GM21717 (cell line): ENCODE measurements around the gene ZXDC.

Source experiments
- ATAC-seq: cut with Tn5 transposase; IDR thresholded peaks from one replicate; pipeline ENCODE4 v1.9.1; 2021; ENCODE audit warnings: mild to moderate bottlenecking, moderate library complexity; ENCODE audit not compliant: unreplicated experiment

Gene ZXDC

GRCh38 chr3:126419886-126420786 lies 55.6 kb downstream of the ZXDC start:
- ATAC-seq = no peak

GRCh38 chr3:126419151-126419703 lies 56.5 kb downstream of the ZXDC start:
- ATAC-seq = no peak

GRCh38 chr3:126418661-126419131 lies 57.0 kb downstream of the ZXDC start:
- no peak for ATAC-seq

DNA sequence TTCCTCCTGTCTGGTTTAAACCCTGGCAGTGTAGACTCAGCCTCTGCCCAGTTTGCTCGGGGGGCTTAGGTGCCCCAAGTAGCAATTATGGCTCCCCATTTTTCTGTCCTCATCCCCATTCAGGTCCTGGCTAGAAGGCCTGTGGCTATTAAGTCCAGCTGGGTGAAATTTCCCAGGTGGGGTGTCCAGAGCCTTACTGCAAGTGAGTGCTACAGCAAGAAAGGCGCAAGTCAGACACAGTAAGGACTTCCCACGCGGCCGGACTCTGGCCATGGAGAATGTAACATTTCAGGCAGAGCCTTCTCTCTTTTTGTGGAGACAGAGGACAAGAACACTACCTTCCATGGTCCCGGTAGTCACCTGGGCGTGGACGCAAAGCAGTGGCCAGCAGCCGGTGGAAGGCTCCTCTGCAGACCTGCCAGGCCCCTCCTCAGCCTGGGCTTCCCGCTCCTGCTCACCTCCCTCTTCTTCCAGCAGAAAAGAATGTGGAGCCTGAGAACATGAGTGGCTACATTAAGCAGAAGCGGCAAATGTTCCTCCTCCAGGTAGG lies 57.6 kb downstream of the ZXDC start:
- no peak for ATAC-seq

DNA sequence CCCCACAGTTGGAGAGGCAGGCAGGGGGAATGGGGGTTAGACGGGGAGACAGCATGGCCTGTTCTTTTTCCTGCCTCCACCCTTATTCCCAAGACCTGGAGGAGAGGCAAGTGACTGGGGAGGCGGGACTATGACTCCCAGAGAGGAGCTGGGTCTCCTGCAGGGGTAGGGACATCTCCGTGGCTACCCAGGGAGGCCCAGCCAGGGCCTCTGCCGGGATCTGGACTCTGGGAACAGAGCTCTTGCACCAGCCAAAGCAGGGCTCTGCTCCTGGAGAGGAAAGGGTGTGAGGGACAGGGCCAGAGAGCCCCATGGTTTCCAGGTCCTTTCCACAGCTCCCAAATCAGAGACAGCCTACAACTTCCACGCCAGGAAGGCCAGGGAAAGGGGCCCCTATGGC lies 58.2 kb downstream of the ZXDC start:
- ATAC-seq = no peak

DNA sequence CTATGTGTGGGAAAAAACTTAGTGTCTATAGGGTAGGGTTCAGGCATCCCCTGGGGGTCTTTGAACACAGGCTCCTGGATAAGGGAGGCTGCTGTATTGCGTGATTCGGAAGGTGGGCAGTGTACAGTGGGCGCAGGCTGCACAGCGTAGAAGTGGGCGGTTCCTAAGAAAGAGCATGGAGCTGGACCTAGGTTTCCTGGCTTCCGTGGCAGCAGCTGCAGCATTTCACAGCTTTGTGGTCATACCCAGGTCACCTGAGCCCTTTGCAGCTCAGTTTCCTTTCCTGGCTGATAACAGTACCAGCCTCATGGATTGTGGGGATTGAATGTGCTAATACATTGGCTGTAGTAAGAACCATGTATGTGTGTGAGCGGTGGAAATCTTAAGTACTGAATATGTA lies 58.7 kb downstream of the ZXDC start:
- no peak for ATAC-seq

DNA sequence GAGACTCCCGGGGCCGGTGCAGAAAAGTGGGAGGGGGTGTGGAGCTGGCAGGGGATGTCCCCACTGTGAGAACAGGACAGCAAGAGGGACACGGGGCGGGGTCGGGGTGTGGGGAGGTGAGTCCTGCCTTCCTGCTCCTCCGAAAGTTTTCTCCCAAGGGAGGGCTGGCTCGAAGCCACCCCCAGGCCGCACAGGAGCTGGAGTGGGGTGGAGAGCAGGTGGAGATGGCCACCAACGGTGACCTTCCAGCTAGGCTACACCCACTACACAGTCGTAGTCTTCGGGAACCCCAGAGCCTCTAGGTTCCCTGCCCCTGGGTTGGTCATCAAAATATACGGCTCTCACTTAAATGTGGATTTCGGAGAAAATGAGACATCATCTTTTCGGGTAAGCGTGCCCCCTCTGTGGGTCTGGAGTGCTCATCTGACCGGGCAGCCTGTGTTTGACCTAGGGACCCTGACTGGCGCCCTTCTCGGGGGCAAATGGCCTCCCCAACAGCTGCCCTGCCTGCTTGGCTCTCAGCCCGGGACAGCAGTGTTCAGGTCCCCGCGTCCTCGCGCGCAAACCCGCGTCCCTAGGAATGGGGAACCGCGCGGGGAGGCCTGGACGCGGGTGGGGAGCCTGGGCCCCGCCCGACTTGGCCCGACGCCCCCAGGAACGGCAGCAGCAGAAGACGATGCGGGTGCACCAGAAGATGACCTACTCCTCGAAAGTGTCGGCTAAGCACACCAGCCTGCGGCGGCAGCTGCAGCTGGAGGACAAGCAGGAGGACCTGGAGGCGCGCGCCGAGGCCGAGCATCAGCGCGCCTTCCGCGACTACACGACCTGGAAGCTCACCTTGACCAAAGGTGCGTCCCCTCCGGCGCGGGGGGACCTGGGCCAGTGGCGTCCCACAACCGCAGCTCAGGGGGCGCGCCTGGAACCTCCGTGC lies 59.8 kb downstream of the ZXDC start:
- no peak for ATAC-seq

- no peak for ATAC-seq
Observed at GRCh38 chr3:126414961-126415660, 60.6 kb downstream of the ZXDC start.

- ATAC-seq = no peak
Observed at GRCh38 chr3:126414406-126414805, 61.3 kb downstream of the ZXDC start.

- no peak for ATAC-seq
Observed at GRCh38 chr3:126413693-126414080, 62.0 kb downstream of the ZXDC start.

GRCh38 chr3:126412841-126413692 lies 62.6 kb downstream of the ZXDC start:
- ATAC-seq = no peak

DNA sequence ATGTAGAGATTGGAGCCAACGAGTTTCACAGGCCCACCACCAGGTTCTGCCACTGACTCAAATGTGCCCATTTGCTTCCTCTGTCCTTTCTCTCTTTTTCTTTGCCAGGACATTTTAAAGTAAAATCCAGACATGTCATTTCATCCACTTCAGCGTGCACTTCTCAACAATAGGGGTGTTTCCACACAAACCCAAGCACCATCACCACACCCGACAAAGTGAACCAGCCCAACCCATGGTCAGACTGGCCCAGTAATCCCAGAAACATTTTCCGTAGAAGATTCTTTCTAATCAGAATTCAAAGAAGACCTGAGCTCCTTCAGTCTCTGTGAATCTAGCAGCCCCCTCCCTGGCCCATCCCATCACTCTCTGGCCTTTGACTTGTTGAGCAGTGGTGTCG lies 67.6 kb downstream of the ZXDC start:
- ATAC-seq = no peak

DNA sequence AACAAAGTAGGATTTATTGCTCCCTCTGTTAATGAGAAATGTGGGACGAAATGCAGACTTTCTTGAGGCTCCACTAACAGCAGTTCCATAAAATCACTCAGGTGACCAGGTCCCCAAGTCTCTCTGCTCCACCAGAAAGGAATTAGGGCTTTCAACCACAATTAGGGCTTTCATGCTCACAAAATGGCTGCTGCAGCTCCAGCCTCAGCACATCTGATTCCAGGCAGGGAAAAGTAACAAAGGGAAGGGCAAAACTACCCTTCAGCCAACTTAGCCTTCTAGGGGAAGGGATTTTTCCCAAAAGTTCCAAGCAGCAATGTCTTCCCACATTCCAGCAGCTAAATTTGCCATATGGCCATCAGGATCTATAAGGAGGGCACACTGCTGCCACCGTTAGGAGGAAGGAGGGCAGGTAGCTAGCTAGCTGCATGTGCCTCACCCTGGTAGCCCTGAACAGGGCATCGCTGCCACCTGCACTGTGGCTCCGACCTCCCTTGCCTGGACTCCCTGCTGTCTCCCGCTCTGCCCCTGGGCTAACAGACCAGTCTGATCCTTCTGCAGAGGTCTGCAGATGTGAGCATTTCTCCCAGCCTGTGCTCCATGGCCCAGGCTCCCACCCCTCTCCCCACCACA lies 68.2 kb downstream of the ZXDC start:
- ATAC-seq = no peak

DNA sequence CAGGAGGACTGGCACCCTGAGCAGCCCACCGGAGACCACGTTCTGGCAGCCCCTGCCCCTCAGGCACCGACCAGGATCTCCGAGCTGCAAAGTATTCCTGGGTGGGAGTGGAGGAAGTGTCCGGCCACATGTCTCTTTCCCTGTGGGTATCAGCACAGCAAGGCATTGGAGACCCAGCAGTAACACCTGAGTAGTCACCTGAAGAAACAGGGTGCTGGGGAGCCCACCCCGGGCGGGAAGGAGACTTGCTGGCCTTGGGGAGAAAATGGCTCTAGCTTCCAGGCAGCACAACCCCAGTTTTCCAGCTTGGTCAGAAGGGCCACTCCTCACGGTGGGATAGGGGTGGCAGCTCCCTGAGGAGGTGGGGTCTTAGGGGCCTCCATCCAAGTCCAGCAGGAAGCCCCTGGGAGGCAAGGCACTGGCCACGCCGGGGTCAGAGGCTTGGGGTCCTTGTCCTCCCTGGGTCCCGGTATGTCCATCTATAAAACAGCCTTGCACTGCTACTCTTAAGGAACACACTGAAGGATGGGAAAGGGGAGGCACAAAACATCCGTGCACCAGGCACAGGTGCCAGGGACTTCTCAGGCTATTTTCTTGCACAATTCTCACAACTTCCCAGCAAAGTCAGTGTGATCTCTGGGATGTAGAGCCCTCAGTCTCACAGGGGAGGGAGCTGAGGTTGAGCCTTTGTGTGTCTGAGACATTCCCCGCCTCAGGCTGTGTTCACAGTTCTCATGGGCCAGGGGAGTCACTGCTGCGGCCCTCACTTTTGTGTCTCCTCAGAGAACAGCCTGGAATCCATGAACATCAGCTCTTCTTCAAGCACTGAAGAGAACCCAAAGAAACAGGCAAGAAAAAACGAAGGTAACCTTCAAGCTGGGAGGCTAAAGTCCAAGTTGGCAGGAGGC lies 69.0 kb downstream of the ZXDC start:
- ATAC-seq = no peak

DNA sequence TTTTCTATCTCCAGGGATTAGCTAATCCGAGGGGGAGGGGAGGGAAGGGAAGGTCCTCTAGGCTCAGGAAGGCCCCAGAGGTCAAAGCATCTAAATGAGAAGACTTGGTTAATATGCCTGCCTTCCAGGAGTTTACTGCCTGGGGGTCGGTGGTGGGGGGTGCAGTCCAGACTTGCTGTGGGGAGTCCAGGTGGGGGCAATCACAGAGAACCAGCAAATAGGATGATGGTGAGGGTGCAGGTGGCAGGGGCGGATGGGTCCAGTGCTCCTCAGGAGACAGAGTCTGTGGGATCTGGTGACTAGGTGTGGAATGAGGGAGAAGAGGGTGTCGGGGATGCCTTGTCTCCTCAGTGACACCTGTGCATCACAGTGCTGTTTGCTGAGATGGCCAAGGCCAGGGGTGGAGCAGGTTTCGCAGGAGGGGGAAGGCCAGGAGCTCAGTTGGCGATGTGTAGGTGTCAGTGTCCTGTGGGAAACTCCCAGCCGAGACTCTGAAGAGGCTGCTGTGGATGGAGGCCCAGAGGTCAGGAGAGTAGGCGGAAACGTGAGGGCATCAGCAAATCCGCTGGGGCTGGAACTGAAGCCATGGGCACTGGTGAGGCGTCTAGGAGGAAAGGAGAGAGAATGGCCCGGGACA lies 72.9 kb downstream of the ZXDC start:
- no peak for ATAC-seq

GRCh38 chr3:126402178-126402577 lies 73.5 kb downstream of the ZXDC start:
- ATAC-seq = no peak

DNA sequence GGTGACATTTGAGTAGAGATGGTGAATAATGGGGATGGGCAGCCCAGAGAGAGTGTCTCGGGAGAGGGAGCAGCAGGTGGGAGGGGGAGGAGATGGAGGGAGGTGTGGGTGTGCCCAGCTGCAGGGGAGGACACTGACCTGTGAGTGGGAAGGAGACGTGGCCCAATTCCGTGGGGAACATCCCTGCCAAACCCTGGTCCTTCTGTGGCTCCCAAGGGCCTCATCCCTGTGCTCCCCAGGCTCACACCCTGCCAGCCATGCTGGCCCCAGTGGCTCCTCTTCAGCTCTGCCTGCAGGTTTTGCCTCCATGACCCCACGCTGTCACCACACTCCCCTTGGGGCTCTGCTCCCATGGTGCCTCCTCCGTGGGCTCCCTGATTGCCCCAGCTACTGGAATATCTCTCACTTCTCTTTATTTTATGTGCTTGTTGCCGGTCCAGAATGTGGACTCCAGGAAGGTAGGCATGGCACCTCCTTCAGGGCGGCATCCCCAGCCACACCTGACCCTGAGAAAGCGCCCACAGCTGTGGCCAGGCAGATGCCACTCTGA lies 74.0 kb downstream of the ZXDC start:
- ATAC-seq = no peak
